Measurements from ENCODE around the gene HRH2. TPM values are rescaled to one million over a fixed set of nuclear protein-coding genes. Genes with fewer than 3 reads are reported as not detected.

Gene HRH2
- total RNA-seq, 4 donors from 2014 or later = 0.44 to 2.3 (median 1.4) TPM

- DNase-seq = no peak
- Histone ChIP-seq H3K4me3 (replicated peaks in 1 of 3) (no peak overlapping the region), H3K36me3 (no peaks in the 10 kb centered on the region), H3K9me3 (no peaks in the 10 kb centered on the region), H3K4me1 (no peaks in the 10 kb centered on the region), H3K27me3 (no peaks in the 10 kb centered on the region), H3K27ac (no peak overlapping the region)
- no peak for TF ChIP-seq POLR2A (IDR thresholded peaks at IDR 0.05)
- TF ChIP-seq, protein P1, sequence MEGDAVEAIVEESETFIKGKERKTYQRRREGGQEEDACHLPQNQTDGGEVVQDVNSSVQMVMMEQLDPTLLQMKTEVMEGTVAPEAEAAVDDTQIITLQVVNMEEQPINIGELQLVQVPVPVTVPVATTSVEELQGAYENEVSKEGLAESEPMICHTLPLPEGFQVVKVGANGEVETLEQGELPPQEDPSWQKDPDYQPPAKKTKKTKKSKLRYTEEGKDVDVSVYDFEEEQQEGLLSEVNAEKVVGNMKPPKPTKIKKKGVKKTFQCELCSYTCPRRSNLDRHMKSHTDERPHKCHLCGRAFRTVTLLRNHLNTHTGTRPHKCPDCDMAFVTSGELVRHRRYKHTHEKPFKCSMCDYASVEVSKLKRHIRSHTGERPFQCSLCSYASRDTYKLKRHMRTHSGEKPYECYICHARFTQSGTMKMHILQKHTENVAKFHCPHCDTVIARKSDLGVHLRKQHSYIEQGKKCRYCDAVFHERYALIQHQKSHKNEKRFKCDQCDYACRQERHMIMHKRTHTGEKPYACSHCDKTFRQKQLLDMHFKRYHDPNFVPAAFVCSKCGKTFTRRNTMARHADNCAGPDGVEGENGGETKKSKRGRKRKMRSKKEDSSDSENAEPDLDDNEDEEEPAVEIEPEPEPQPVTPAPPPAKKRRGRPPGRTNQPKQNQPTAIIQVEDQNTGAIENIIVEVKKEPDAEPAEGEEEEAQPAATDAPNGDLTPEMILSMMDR (IDR thresholded peaks at IDR 0.05) = no peak
- WGBS, 2 donors = 79 to 85% methylated on average over 10 to 11 of the region's 11 CpGs
- intact Hi-C loops (cut with DNase I) = no loop called here
Measured at GRCh38 chr5:175664723-175665122, 6.9 kb downstream of the HRH2 start.

DNA sequence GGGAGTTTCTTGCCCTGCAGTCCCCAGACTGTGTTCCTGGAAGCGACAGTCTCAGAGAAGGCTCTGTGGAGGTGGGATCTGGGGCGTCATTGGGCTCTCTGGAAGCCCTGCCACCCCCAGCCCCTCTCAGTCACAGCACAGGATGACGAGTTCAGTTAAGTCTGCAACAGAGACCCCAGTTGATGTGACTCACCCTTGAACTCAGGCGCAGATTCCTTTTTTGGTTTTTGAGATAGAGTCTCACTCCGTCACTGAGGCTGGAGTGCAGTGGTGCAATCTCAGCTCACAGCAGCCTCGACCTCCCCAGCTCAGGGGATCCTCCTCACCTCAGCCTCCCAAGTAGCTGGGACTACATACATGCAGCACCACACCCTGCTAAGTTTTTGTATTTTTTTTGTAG is 8.3 kb downstream of the HRH2 start:
- Histone ChIP-seq H3K4me3 (replicated peaks in 1 of 3) (no peak overlapping the region), H3K27me3 (no peaks in the 10 kb centered on the region), H3K9me3 (no peaks in the 10 kb centered on the region), H3K4me1 (no peaks in the 10 kb centered on the region), H3K27ac (no peak overlapping the region), H3K36me3 (no peaks in the 10 kb centered on the region)
- intact Hi-C loops (cut with DNase I) = no loop called here
- TF ChIP-seq, protein P1 (IDR thresholded peaks at IDR 0.05) = no peak
- TF ChIP-seq POLR2A (IDR thresholded peaks at IDR 0.05) = no peak
- no peak for DNase-seq
- WGBS, 2 donors = 73 to 81% methylated on average over 5 to 6 of the region's 6 CpGs

GRCh38 chr5:175668006-175668405 is 10.1 kb downstream of the HRH2 start:
- H3K4me1 ChIP-seq = no peaks in the 10 kb centered on the region
- no peaks in the 10 kb centered on the region for H3K9me3 ChIP-seq
- H3K4me3 ChIP-seq (replicated peaks in 1 of 3) = no peak overlapping the region
- intact Hi-C loops (cut with DNase I) = no loop called here
- H3K27ac ChIP-seq = no peak overlapping the region
- no peak for DNase-seq
- no peaks in the 10 kb centered on the region for H3K36me3 ChIP-seq
- TF ChIP-seq, protein P1 (IDR thresholded peaks at IDR 0.05) = no peak
- no peak for TF ChIP-seq POLR2A (IDR thresholded peaks at IDR 0.05)
- H3K27me3 ChIP-seq = no peaks in the 10 kb centered on the region
- 80 to 85% methylated on average over 4 to 5 of the region's 5 CpGs for WGBS, 2 donors

DNA sequence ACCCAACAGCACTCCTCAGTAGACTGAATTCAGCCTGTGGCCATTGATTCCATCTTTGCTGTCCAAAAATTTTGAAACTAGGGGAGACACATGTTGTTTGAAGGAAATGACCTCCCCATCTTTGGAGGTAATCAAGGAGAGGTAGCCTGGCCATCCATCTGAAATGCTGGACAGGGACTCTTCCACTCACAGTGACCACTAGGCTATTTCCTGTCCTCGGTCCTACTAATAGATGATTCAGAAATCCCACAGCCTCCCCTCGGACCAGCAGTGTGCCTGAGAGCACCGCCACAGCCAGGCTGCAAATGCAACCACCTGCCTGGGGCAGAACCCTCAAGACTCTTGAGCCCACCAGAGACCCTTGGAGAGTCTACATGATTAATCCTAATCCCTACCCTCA is 12.5 kb downstream of the HRH2 start:
- Histone ChIP-seq H3K4me3 (replicated peaks in 1 of 3) (no peak overlapping the region), H3K27me3 (no peaks in the 10 kb centered on the region), H3K27ac (no peak overlapping the region), H3K9me3 (no peaks in the 10 kb centered on the region), H3K4me1 (no peaks in the 10 kb centered on the region), H3K36me3 (no peaks in the 10 kb centered on the region)
- TF ChIP-seq, protein P1 (IDR thresholded peaks at IDR 0.05) = no peak
- no peak for TF ChIP-seq POLR2A (IDR thresholded peaks at IDR 0.05)
- WGBS, 2 donors = 82 to 100% methylated on average over 3 of the region's 3 CpGs
- intact Hi-C loops (cut with DNase I) = no loop called here
- no peak for DNase-seq

GRCh38 chr5:175671013-175671412 is 13.1 kb downstream of the HRH2 start:
- TF ChIP-seq, protein P1 (IDR thresholded peaks at IDR 0.05) = no peak
- TF ChIP-seq POLR2A (IDR thresholded peaks at IDR 0.05) = no peak
- H3K9me3 ChIP-seq = no peaks in the 10 kb centered on the region
- no peaks in the 10 kb centered on the region for H3K36me3 ChIP-seq
- 36 to 41% methylated on average over 4 of the region's 4 CpGs for WGBS, 2 donors
- no peak overlapping the region for H3K4me3 ChIP-seq (replicated peaks in 1 of 3)
- H3K27ac ChIP-seq = no peak overlapping the region
- intact Hi-C loops (cut with DNase I) = no loop called here
- no peaks in the 10 kb centered on the region for H3K4me1 ChIP-seq
- no peaks in the 10 kb centered on the region for H3K27me3 ChIP-seq
- DNase-seq = no peak
